RWPE2 (cell line): Measurements from ENCODE around the gene TRMT2A.

ENCODE experiments used
- ATAC-seq: fragments of 200-7000 bp; cut with Tn5 transposase; 3 replicates; pipeline ENCODE4 v1.9.1; 2021; ENCODE audit warnings: low read depth
- DNase-seq: peaks from one replicate; pipeline ENCODE4 v3.0.0-alpha.2; 2020; ENCODE audit warnings: low spot score
- H3K27ac ChIP-seq: fragments of 450-650 bp; 2 replicates; pipeline ENCODE4 v1.5.1; 2017; ENCODE audit warnings: mild to moderate bottlenecking; ENCODE audit not compliant: poor library complexity, severe bottlenecking
- H3K27me3 ChIP-seq: fragments of 250-450 bp; sonication (Bioruptor Pico); 2 replicates; pipeline ENCODE4 v1.5.1; 2021; ENCODE audit warnings: mild to moderate bottlenecking, moderate library complexity; ENCODE audit not compliant: insufficient read depth, poor library complexity, severe bottlenecking
- H3K36me3 ChIP-seq: fragments of 250-450 bp; sonication (Bioruptor Pico); 2 replicates; pipeline ENCODE4 v1.5.1; 2020; ENCODE audit warnings: low read depth, mild to moderate bottlenecking, moderate library complexity
- H3K4me1 ChIP-seq: fragments of 250-450 bp; sonication (Bioruptor Pico); 2 replicates; pipeline ENCODE4 v1.5.1; 2021; ENCODE audit warnings: mild to moderate bottlenecking, moderate library complexity; ENCODE audit not compliant: insufficient read depth, poor library complexity, severe bottlenecking
- H3K4me3 ChIP-seq: fragments of 250-450 bp; sonication (Bioruptor Pico); 2 replicates; pipeline ENCODE4 v1.5.1; 2021; ENCODE audit warnings: mild to moderate bottlenecking, moderate library complexity; ENCODE audit not compliant: severe bottlenecking
- H3K9me3 ChIP-seq: fragments of 250-450 bp; sonication (Bioruptor Pico); 2 replicates; pipeline ENCODE4 v1.5.1; 2021; ENCODE audit warnings: mild to moderate bottlenecking, moderate library complexity; ENCODE audit not compliant: severe bottlenecking
- TF ChIP-seq, protein P1 (sequence below): fragments of 450-650 bp; IDR thresholded peaks from one replicate; pipeline ENCODE4 v1.5.1; 2017; ENCODE audit warnings: mild to moderate bottlenecking, moderate library complexity; ENCODE audit not compliant: poor library complexity, severe bottlenecking

TRMT2A gene

GRCh38 chr22:20153945-20154344 lies 36.9 kb upstream of the TRMT2A start:
- H3K36me3 ChIP-seq: no peaks in the 10 kb centered on the region
- H3K4me3 ChIP-seq: no peak overlapping the region
- TF ChIP-seq, protein P1, sequence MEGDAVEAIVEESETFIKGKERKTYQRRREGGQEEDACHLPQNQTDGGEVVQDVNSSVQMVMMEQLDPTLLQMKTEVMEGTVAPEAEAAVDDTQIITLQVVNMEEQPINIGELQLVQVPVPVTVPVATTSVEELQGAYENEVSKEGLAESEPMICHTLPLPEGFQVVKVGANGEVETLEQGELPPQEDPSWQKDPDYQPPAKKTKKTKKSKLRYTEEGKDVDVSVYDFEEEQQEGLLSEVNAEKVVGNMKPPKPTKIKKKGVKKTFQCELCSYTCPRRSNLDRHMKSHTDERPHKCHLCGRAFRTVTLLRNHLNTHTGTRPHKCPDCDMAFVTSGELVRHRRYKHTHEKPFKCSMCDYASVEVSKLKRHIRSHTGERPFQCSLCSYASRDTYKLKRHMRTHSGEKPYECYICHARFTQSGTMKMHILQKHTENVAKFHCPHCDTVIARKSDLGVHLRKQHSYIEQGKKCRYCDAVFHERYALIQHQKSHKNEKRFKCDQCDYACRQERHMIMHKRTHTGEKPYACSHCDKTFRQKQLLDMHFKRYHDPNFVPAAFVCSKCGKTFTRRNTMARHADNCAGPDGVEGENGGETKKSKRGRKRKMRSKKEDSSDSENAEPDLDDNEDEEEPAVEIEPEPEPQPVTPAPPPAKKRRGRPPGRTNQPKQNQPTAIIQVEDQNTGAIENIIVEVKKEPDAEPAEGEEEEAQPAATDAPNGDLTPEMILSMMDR: no peak
- H3K27ac ChIP-seq: no peak overlapping the region
- no peaks in the 10 kb centered on the region for H3K9me3 ChIP-seq
- H3K27me3 ChIP-seq: no peaks in the 10 kb centered on the region
- no peaks in the 10 kb centered on the region for H3K4me1 ChIP-seq
- ATAC-seq (no peak), DNase-seq (no peak)

- TF ChIP-seq, protein P1: no peak
- H3K36me3 ChIP-seq: no peaks in the 10 kb centered on the region
- ATAC-seq (no peak), DNase-seq (no peak)
- H3K4me3 ChIP-seq: no peak overlapping the region
- H3K9me3 ChIP-seq: no peaks in the 10 kb centered on the region
- no peaks in the 10 kb centered on the region for H3K4me1 ChIP-seq
- H3K27me3 ChIP-seq: no peaks in the 10 kb centered on the region
- H3K27ac ChIP-seq: no peak overlapping the region
Observed at GRCh38 chr22:20152464-20152890, 35.5 kb upstream of the TRMT2A start.

DNA sequence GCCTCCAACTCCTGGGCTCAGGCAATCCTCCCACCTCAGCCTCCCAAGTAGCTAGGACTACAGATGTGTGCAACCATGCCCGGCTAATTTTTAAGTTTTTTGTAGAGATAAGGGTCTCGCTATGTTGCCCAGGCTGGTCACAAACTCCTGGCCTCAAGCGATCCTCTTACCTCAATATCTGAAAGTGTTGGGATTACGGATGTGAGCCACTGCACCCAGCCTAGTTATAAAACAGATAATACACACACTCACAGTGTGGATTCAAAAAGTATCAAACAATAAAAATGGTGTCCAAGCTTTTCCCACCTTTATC lies 34.2 kb upstream of the TRMT2A start:
- ATAC-seq: no peak
- Histone ChIP-seq H3K9me3 (no peaks in the 10 kb centered on the region), H3K27me3 (no peaks in the 10 kb centered on the region), H3K4me3 (no peak overlapping the region), H3K36me3 (no peaks in the 10 kb centered on the region), H3K27ac (no peak overlapping the region), H3K4me1 (no peaks in the 10 kb centered on the region)
- DNase-seq: no peak
- TF ChIP-seq, protein P1: no peak

- DNase-seq (no peak), ATAC-seq (no peak)
- H3K27ac ChIP-seq: no peak within 1 kb of the TSS
- no peaks in the 10 kb centered on the region for H3K36me3 ChIP-seq
- no peaks in the 10 kb centered on the region for H3K4me1 ChIP-seq
- TF ChIP-seq, protein P1: no peak
- no peaks in the 10 kb centered on the region for H3K9me3 ChIP-seq
- H3K4me3 ChIP-seq: no peak within 1 kb of the TSS
- no peaks in the 10 kb centered on the region for H3K27me3 ChIP-seq
Observed at GRCh38 chr22:20150381-20151275, 33.6 kb upstream of the TRMT2A start, which contains the start of gene CCDC188. Gene CCDC188, minus strand, starts transcription at chr22:20151055. Its CDS starts 69 bp downstream, at chr22:20150986.
